ENCODE measurements around the gene MEN1. TPM values are rescaled to one million over a fixed set of nuclear protein-coding genes. Genes with fewer than 3 reads are reported as not detected.

The MEN1 gene
- total RNA-seq, 1 donor from 2014 or later, result 61.5 TPM

- no peaks in the 10 kb centered on the region for H3K27me3 Mint-ChIP-seq
- H3K27ac Mint-ChIP-seq, result no peak overlapping the region
- H3K4me3 Mint-ChIP-seq (ENCODE audit: low read depth), result no peak overlapping the region
- H3K9me3 Mint-ChIP-seq (ENCODE audit: low read depth), result no peaks in the 10 kb centered on the region
- TF ChIP-seq CTCF (IDR thresholded peaks at IDR 0.05; ENCODE audit: unreplicated experiment), result no peak
- H3K36me3 Mint-ChIP-seq (ENCODE audit: insufficient read depth), result peaks cover 60% of the 10 kb centered on the region
- no peak for DNase-seq (ENCODE audit: low spot score, unreplicated experiment)
- peaks cover 18% of the 10 kb centered on the region for H3K4me1 Mint-ChIP-seq (ENCODE audit: low read depth)
Measured at GRCh38 chr11:64770120-64770519, 40.2 kb downstream of the MEN1 start.

- H3K27ac Mint-ChIP-seq, result peak overlapping the region; percentile 83
- no peak for TF ChIP-seq CTCF (IDR thresholded peaks at IDR 0.05; ENCODE audit: unreplicated experiment)
- no peak overlapping the region for H3K4me3 Mint-ChIP-seq (ENCODE audit: low read depth)
- H3K27me3 Mint-ChIP-seq, result no peaks in the 10 kb centered on the region
- DNase-seq (ENCODE audit: low spot score, unreplicated experiment), result no peak
- H3K36me3 Mint-ChIP-seq (ENCODE audit: insufficient read depth), result peaks cover 64% of the 10 kb centered on the region
- no peaks in the 10 kb centered on the region for H3K9me3 Mint-ChIP-seq (ENCODE audit: low read depth)
- H3K4me1 Mint-ChIP-seq (ENCODE audit: low read depth), result peaks cover 26% of the 10 kb centered on the region
Measured at GRCh38 chr11:64769283-64769682, 41.1 kb downstream of the MEN1 start.

- H3K27ac Mint-ChIP-seq, result no peak overlapping the region
- peaks cover 62% of the 10 kb centered on the region for H3K36me3 Mint-ChIP-seq (ENCODE audit: insufficient read depth)
- peaks cover 33% of the 10 kb centered on the region for H3K4me1 Mint-ChIP-seq (ENCODE audit: low read depth)
Measured at GRCh38 chr11:64768300-64768694, 42.1 kb downstream of the MEN1 start.

GRCh38 chr11:64767344-64768299 is 42.7 kb downstream of the MEN1 start:
- no peaks in the 10 kb centered on the region for H3K27me3 Mint-ChIP-seq
- H3K4me3 Mint-ChIP-seq (ENCODE audit: low read depth), result no peak overlapping the region
- peaks cover 59% of the 10 kb centered on the region for H3K36me3 Mint-ChIP-seq (ENCODE audit: insufficient read depth)
- peak overlapping the region; percentile 10 for H3K27ac Mint-ChIP-seq
- TF ChIP-seq CTCF (IDR thresholded peaks at IDR 0.05; ENCODE audit: unreplicated experiment), result peak; percentile 71
- H3K4me1 Mint-ChIP-seq (ENCODE audit: low read depth), result peaks cover 38% of the 10 kb centered on the region
- DNase-seq (ENCODE audit: low spot score, unreplicated experiment), result peak; percentile 56
- no peaks in the 10 kb centered on the region for H3K9me3 Mint-ChIP-seq (ENCODE audit: low read depth)

More at GRCh38 chr11:64768300-64768694, 42.1 kb downstream of the MEN1 start:
- Mint-ChIP-seq H3K27me3 (no peaks in the 10 kb centered on the region), H3K4me3 (ENCODE audit: low read depth) (no peak overlapping the region), H3K9me3 (ENCODE audit: low read depth) (no peaks in the 10 kb centered on the region)
- no peak for DNase-seq (ENCODE audit: low spot score, unreplicated experiment)
- TF ChIP-seq CTCF (IDR thresholded peaks at IDR 0.05; ENCODE audit: unreplicated experiment), result no peak

GRCh38 chr11:64766881-64767280 is 43.5 kb downstream of the MEN1 start:
- H3K4me1 Mint-ChIP-seq (ENCODE audit: low read depth), result peaks cover 34% of the 10 kb centered on the region

More at GRCh38 chr11:64766881-64767280, 43.5 kb downstream of the MEN1 start:
- Mint-ChIP-seq H3K36me3 (ENCODE audit: insufficient read depth) (peaks cover 58% of the 10 kb centered on the region), H3K27ac (no peak overlapping the region), H3K9me3 (ENCODE audit: low read depth) (no peaks in the 10 kb centered on the region), H3K27me3 (no peaks in the 10 kb centered on the region), H3K4me3 (ENCODE audit: low read depth) (no peak overlapping the region)
- DNase-seq (ENCODE audit: low spot score, unreplicated experiment), result no peak
- TF ChIP-seq CTCF (IDR thresholded peaks at IDR 0.05; ENCODE audit: unreplicated experiment), result no peak
